HepG2 (cell line): ENCODE results near the gene LPIN3. TPM values are rescaled to one million over a fixed set of nuclear protein-coding genes. Genes with fewer than 3 reads are reported as not detected.

Experiments
- ATAC-seq: fragments of 200-7000 bp; cut with Tn5 transposase; 3 replicates; pipeline ENCODE4 v1.9.1; 2020; ENCODE audit warnings: mild to moderate bottlenecking, moderate library complexity
- BruUV-seq: library from RNA; stranded (reverse); fragments of 400-500 nt; replicated peaks from 2 replicates; lab custom pipeline; 2021; lab: Mats Ljungman, UMichigan
- CTCF ChIA-PET: fragments of 300-600 bp; formaldehyde crosslinking; extraction: SDS; loops from one replicate; lab custom pipeline; 2021; ENCODE audit warnings: low total read pairs, inconsistent platforms, low intra/inter-chr PET ratio; lab: Yijun Ruan, JAX
- POLR2A ChIA-PET: fragments of 350-600 bp; sonication (Branson Sonifier 250); formaldehyde crosslinking; loops from one replicate; lab custom pipeline; 2020; ENCODE audit warnings: antibody characterized with exemption, inconsistent platforms; lab: Yijun Ruan, JAX
- DNase-seq: peaks from one replicate; pipeline ENCODE4 v3.0.0-alpha.2; 2015; ENCODE audit warnings: low spot score
- FAIRE-seq: peaks from 3 replicates; lab custom pipeline; 2011; peaks lifted over from hg19 to GRCh38; lab: Jason Lieb, UNC
- H2AFZ ChIP-seq: one replicate; pipeline ENCODE4 v1.6.1; 2011; ENCODE audit warnings: low read length, inconsistent platforms
- H3K27ac ChIP-seq: fragments of 300-600 bp; 3 replicates; pipeline ENCODE4 v1.8.0; 2011; ENCODE audit warnings: mixed run types, mild to moderate bottlenecking, mixed read lengths, low read length, inconsistent platforms; ENCODE audit not compliant: insufficient read depth; ENCODE audit errors: extremely low read length
- H3K27me3 ChIP-seq, 2 experiments: fragments of 200-600 bp in 1 of 2; 2 replicates in 1 of 2; 3 replicates in 1 of 2; pipeline versions ENCODE4 v1.6.0 to v1.8.0; 2011; ENCODE audit warnings: low read length in 2 of 2, mild to moderate bottlenecking in 2 of 2, moderate library complexity in 2 of 2, inconsistent platforms in 1 of 2; ENCODE audit not compliant: insufficient read depth in 2 of 2, control insufficient read depth in 1 of 2
- H3K36me3 ChIP-seq, 2 experiments: fragments of 200-600 bp in 1 of 2; replicated peaks in 1 of 2; 2 replicates in 1 of 2; 3 replicates in 1 of 2; pipeline versions ENCODE4 v1.5.1 to v1.8.0; 2011; ENCODE audit warnings: low read length in 2 of 2, inconsistent platforms in 1 of 2; ENCODE audit not compliant: insufficient read depth in 2 of 2, control insufficient read depth in 1 of 2
- H3K4me1 ChIP-seq: 2 replicates; pipeline ENCODE4 v1.5.1; 2012; ENCODE audit warnings: low read length, inconsistent platforms; ENCODE audit not compliant: insufficient read depth
- H3K4me2 ChIP-seq: 2 replicates; pipeline ENCODE4 v1.6.0; 2011; ENCODE audit warnings: low read depth, low read length, inconsistent platforms
- H3K4me3 ChIP-seq, 3 experiments: fragments of 200-600 bp in 1 of 3; sonication (generic), shearing (Covaris generic) in 1 of 3; replicated peaks in 1 of 3; 2 replicates each; pipeline ENCODE4 v1.5.1; 2011 to 2016; ENCODE audit warnings: low read length in 3 of 3, inconsistent platforms in 2 of 3, low read depth in 2 of 3, mild to moderate bottlenecking in 2 of 3, control low read depth in 1 of 3, mixed read lengths in 1 of 3; ENCODE audit not compliant: insufficient read depth in 1 of 3
- H3K79me2 ChIP-seq: one replicate; pipeline ENCODE4 v1.6.1; 2011; ENCODE audit warnings: low read length, inconsistent platforms; ENCODE audit not compliant: insufficient read depth
- H3K9ac ChIP-seq: 2 replicates; pipeline ENCODE4 v1.6.0; 2011; ENCODE audit warnings: mild to moderate bottlenecking, low read depth, low read length, inconsistent platforms; ENCODE audit not compliant: insufficient read depth
- H3K9me3 ChIP-seq: 2 replicates; pipeline ENCODE4 v1.5.1; 2012; ENCODE audit warnings: mild to moderate bottlenecking, low read length
- H4K20me1 ChIP-seq: 2 replicates; pipeline ENCODE4 v1.6.0; 2011; ENCODE audit warnings: inconsistent platforms, mild to moderate bottlenecking, low read length, moderate library complexity; ENCODE audit not compliant: insufficient read depth
- AGO2 ChIP-seq: fragments of 200-400 bp; formaldehyde crosslinking; optimal IDR thresholded peaks from 2 replicates; pipeline ENCODE3; 2017; ENCODE audit warnings: mild to moderate bottlenecking, low read depth, low read length, moderate library complexity
- DNMT1 ChIP-seq: sonication (generic); formaldehyde crosslinking; IDR thresholded peaks from 2 replicates; pipeline ENCODE4 v1.5.1; 2020; ENCODE audit warnings: mild to moderate bottlenecking, missing genetic modification reagents
- FOXC1 ChIP-seq: sonication (generic); formaldehyde crosslinking; IDR thresholded peaks from 2 replicates; pipeline ENCODE4 v1.8.0; 2022; ENCODE audit warnings: mild to moderate bottlenecking, missing genetic modification reagents, borderline replicate concordance
- NFE2L2 ChIP-seq: fragments of 150-350 bp; IDR thresholded peaks from 2 replicates; pipeline ENCODE4 v1.6.1; 2014; ENCODE audit warnings: low read length
- NFKBIZ ChIP-seq: IDR thresholded peaks from 2 replicates; pipeline ENCODE4 v1.6.1; 2018; ENCODE audit warnings: missing genetic modification reagents, missing compliant biosample characterization
- RBFOX2 ChIP-seq: fragments of 200-400 bp; formaldehyde crosslinking; IDR thresholded peaks from 2 replicates; pipeline ENCODE4 v1.6.1; 2017; ENCODE audit warnings: low read depth, mild to moderate bottlenecking, low read length
- SOX5 ChIP-seq: IDR thresholded peaks from 2 replicates; pipeline ENCODE4 v1.6.1; 2016; ENCODE audit warnings: borderline replicate concordance
- ZFYVE20 ChIP-seq: sonication (generic); formaldehyde crosslinking; IDR thresholded peaks from 2 replicates; pipeline ENCODE4 v1.8.0; 2023; ENCODE audit warnings: low read depth, mild to moderate bottlenecking, moderate library complexity, missing genetic modification reagents, borderline replicate concordance
- ZNF280B ChIP-seq: sonication (generic); formaldehyde crosslinking; IDR thresholded peaks from 2 replicates; pipeline ENCODE4 v1.5.0; 2020; ENCODE audit warnings: missing genetic modification reagents, mild to moderate bottlenecking, borderline replicate concordance
- ZNF570 ChIP-seq: sonication (generic); formaldehyde crosslinking; IDR thresholded peaks from 2 replicates; pipeline ENCODE4 v1.4.0; 2020; ENCODE audit warnings: mild to moderate bottlenecking, missing genetic modification reagents, borderline replicate concordance
- ZNF687 ChIP-seq: sonication (generic); formaldehyde crosslinking; IDR thresholded peaks from 2 replicates; pipeline ENCODE4 v1.5.1; 2020; ENCODE audit warnings: mild to moderate bottlenecking, missing genetic modification reagents, moderate library complexity
- ZNF768 ChIP-seq: sonication (generic); formaldehyde crosslinking; IDR thresholded peaks from 2 replicates; pipeline ENCODE4 v1.4.0; 2020; ENCODE audit warnings: missing genetic modification reagents
- WGBS: methylation state at CpG from one replicate; pipeline ENCODE4 v1.1.6; 2017; ENCODE audit warnings: low lambda C conversion rate; 5-methylcytosine and 5-hydroxymethylcytosine counted together
- in situ Hi-C: cut with HindIII; loops from 2 replicates; pipeline ENCODE4 v1.10.0; 2017; ENCODE audit warnings: low pct_unique_long_range_greater_than_20kb; ENCODE audit not compliant: extremely low pct_ligation_motif_present
- intact Hi-C: fragments of 100-400 bp; cut with micrococcal nuclease; formaldehyde crosslinking; loops from one replicate; pipeline ENCODE4 v1.10.0; 2022; ENCODE audit not compliant: unreplicated experiment
- polyA plus RNA-seq, 8 experiments: library from polyadenylated mRNA; depleted of rRNA in 3 of 8; stranded (reverse) in 7 of 8; unstranded in 1 of 8; fragments of >200 nt; fragmentation: Illumina TruSeq in 4 of 8; extraction: Trizol in 4 of 8; gene quantifications; 2 replicates each; pipeline versions ENCODE4 v1.2.1 to v1.2.3, GENCODE V29; 2011 to 2016; ENCODE audit warnings: low read depth in 4 of 8, missing spikeins in 1 of 8, mixed read lengths in 1 of 8; ENCODE audit not compliant: insufficient read depth in 1 of 8
- total RNA-seq, 5 experiments: library from RNA; depleted of rRNA; stranded (reverse); fragments of >200 nt; fragmentation: Illumina TruSeq; extraction: Trizol; gene quantifications; 2 replicates each; pipeline ENCODE4 v1.2.3, GENCODE V29; 2016; ENCODE audit warnings: low read depth in 1 of 5

The LPIN3 gene
- total and polyA plus RNA-seq, 2 of the 13 experiments (the other 11 are each of a cell fraction or from before 2014, with no cell fraction given): 14.2 to 28.6 TPM

GRCh38 chr20:41345729-41346067 is 5.1 kb downstream of the LPIN3 start:
- POLR2A ChIA-PET: no interaction called here
- 94% methylated on average over 17 of the region's 17 CpGs for WGBS

More at GRCh38 chr20:41345729-41346067, 5.1 kb downstream of the LPIN3 start:
- Histone ChIP-seq H4K20me1 (0 out of 2 replicates have a peak, but pooled peaks cover 4% of the 10 kb centered on the region), H3K4me3 (no peak overlapping the region), H3K4me2 (no peak overlapping the region), H3K9ac (no peak overlapping the region), H2AFZ (no peak overlapping the region), H3K9me3 (no peaks in the 10 kb centered on the region), H3K27me3 (no peaks in the 10 kb centered on the region; a peak in 1 of 5 replicates), H3K79me2 (peaks cover 5% of the 10 kb centered on the region), H3K36me3 (peaks cover 6 to 17% of the 10 kb centered on the region in 2 experiments; a peak in 3 of 5 replicates), H3K4me1 (peaks cover 28% of the 10 kb centered on the region), H3K27ac (no peak overlapping the region)
- in situ Hi-C loops (no loop called here), intact Hi-C loops (no loop called here)
- ATAC-seq (no peak), FAIRE-seq (no peak), DNase-seq (no peak)
- no TSS peak for BruUV-seq
- TF ChIP-seq NFE2L2: no peak
- no peak for TF ChIP-seq ZNF280B (CRISPR knock-in tag)
- no peak for TF ChIP-seq NFKBIZ (CRISPR knock-in tag)
- peak; percentile 35; the same call in 1 of the 2 replicates for TF ChIP-seq DNMT1 (CRISPR knock-in tag)
- TF ChIP-seq ZNF768 (CRISPR knock-in tag): peak; percentile 13; the same call in 1 of the 2 replicates
- TF ChIP-seq AGO2: peak; percentile 27
- TF ChIP-seq FOXC1 (CRISPR knock-in tag): no peak
- TF ChIP-seq SOX5 (CRISPR knock-in tag): no peak
- 0 out of 2 replicates have a peak, but pooled peaks have one; percentile 36 for TF ChIP-seq ZFYVE20 (CRISPR knock-in tag)
- 0 out of 2 replicates have a peak, but pooled peaks have one; percentile 12 for TF ChIP-seq ZNF687 (CRISPR knock-in tag)
- 0 out of 2 replicates have a peak, but pooled peaks have one; percentile 22 for TF ChIP-seq RBFOX2
- TF ChIP-seq ZNF570 (CRISPR knock-in tag): no peak
- CTCF ChIA-PET: no interaction called here
